Mucosa of rectum (tissue), 2 donors: ENCODE measurements around the gene MSANTD4.

Experiments used
- H3K27ac ChIP-seq, 2 donors: one replicate each; pipeline ENCODE4 v1.7.0; 2013; ENCODE audit warnings: inconsistent platforms in 2 of 2, low read depth in 2 of 2, low read length in 2 of 2
- H3K27me3 ChIP-seq, 2 donors: one replicate each; pipeline ENCODE4 v1.7.0; 2013; ENCODE audit warnings: low read length in 2 of 2; ENCODE audit not compliant: control insufficient read depth in 2 of 2, insufficient read depth in 2 of 2
- H3K36me3 ChIP-seq, 2 donors: one replicate each; pipeline ENCODE4 v1.7.0; 2013; ENCODE audit warnings: low read length in 2 of 2; ENCODE audit not compliant: control insufficient read depth in 2 of 2, insufficient read depth in 2 of 2
- H3K4me1 ChIP-seq, 2 donors: one replicate each; pipeline ENCODE4 v1.7.0; 2013; ENCODE audit warnings: low read length in 2 of 2, mild to moderate bottlenecking in 1 of 2; ENCODE audit not compliant: control insufficient read depth in 2 of 2, insufficient read depth in 2 of 2
- H3K4me3 ChIP-seq, 2 donors: one replicate each; pipeline ENCODE4 v1.7.0; 2013; ENCODE audit warnings: low read length in 2 of 2
- H3K9ac ChIP-seq, 2 donors: one replicate each; pipeline ENCODE4 v1.7.0; 2013; ENCODE audit warnings: low read length in 2 of 2, low read depth in 1 of 2, mild to moderate bottlenecking in 1 of 2
- H3K9me3 ChIP-seq, 2 donors: one replicate each; pipeline ENCODE4 v1.7.0; 2013; ENCODE audit warnings: low read length in 2 of 2; ENCODE audit not compliant: control insufficient read depth in 2 of 2
- donor health status: healthy.
- donor health status: Normal muscosa, but diverticular disease.

MSANTD4 gene

DNA sequence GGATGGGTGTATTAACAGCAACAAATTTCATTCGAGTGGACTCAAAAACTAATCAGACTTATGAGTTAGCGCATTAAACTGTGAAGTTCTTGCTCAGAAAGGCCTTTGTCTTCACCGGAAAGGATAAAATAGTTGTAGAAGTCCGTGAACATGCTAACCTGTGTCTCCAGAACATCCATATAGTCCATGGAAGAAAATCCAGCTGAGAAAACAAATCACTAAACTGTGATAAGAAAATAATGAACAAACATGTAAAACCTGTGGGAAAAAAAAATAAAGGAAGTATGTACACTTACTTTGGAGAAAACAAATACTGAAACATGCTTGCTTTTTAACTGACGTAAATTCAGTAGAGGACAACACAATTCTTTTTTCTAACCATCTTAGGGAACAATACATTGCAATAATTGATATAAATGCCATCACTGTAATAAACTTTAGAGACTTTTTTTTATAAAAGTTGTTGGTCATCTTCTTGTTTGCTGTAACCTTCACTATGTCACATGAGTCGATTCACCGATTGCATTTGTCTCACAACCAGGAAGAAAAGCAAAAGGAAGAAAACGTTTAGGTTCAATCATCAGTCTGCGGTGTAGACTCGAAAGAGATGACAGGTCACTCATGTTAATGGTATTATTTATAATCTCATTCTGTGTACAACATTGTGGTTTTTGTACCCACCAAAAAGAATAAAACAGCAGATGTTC, 41.9 kb downstream of the MSANTD4 start:
- H3K9me3 ChIP-seq = no peaks in the 10 kb centered on the region
- no peak overlapping the region for H3K4me3 ChIP-seq
- H3K4me1 ChIP-seq = no peaks in the 10 kb centered on the region
- no peaks in the 10 kb centered on the region for H3K36me3 ChIP-seq
- no peak overlapping the region for H3K9ac ChIP-seq
- no peaks in the 10 kb centered on the region for H3K27me3 ChIP-seq
- no peak overlapping the region for H3K27ac ChIP-seq

- Histone ChIP-seq H3K36me3 (no peaks in the 10 kb centered on the region), H3K4me3 (no peak overlapping the region), H3K9ac (no peak overlapping the region), H3K27ac (no peak overlapping the region), H3K4me1 (no peaks in the 10 kb centered on the region), H3K27me3 (no peaks in the 10 kb centered on the region), H3K9me3 (no peaks in the 10 kb centered on the region)
Measured at GRCh38 chr11:105975128-105975527, 46.9 kb downstream of the MSANTD4 start.

DNA sequence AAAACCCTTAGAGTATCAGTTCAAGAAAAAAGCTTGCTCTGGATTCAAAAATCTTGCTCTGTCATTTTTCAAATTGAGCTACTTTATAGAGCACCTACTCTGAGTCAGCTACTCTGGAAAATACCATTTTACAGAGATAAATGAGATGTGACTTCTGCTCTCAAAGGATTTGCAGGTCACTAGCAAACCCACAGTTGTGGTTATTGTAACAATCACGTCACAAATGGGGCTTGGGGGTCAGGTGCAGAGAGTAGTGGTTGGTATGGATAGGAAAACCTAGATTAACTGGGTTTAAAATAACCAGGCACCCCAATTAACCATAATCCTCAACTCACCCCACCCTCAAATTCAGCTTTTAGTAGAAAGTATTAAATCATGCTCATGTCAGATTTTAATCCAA, 52.3 kb downstream of the MSANTD4 start:
- Histone ChIP-seq H3K27ac (no peak overlapping the region), H3K4me1 (no peaks in the 10 kb centered on the region), H3K4me3 (no peak overlapping the region), H3K9me3 (no peaks in the 10 kb centered on the region), H3K36me3 (no peaks in the 10 kb centered on the region), H3K9ac (no peak overlapping the region), H3K27me3 (no peaks in the 10 kb centered on the region)

GRCh38 chr11:105968021-105968697, 53.9 kb downstream of the MSANTD4 start:
- Histone ChIP-seq H3K4me3 (no peak overlapping the region), H3K4me1 (no peaks in the 10 kb centered on the region), H3K27ac (no peak overlapping the region), H3K27me3 (no peaks in the 10 kb centered on the region), H3K9me3 (no peaks in the 10 kb centered on the region), H3K36me3 (no peaks in the 10 kb centered on the region), H3K9ac (no peak overlapping the region)

DNA sequence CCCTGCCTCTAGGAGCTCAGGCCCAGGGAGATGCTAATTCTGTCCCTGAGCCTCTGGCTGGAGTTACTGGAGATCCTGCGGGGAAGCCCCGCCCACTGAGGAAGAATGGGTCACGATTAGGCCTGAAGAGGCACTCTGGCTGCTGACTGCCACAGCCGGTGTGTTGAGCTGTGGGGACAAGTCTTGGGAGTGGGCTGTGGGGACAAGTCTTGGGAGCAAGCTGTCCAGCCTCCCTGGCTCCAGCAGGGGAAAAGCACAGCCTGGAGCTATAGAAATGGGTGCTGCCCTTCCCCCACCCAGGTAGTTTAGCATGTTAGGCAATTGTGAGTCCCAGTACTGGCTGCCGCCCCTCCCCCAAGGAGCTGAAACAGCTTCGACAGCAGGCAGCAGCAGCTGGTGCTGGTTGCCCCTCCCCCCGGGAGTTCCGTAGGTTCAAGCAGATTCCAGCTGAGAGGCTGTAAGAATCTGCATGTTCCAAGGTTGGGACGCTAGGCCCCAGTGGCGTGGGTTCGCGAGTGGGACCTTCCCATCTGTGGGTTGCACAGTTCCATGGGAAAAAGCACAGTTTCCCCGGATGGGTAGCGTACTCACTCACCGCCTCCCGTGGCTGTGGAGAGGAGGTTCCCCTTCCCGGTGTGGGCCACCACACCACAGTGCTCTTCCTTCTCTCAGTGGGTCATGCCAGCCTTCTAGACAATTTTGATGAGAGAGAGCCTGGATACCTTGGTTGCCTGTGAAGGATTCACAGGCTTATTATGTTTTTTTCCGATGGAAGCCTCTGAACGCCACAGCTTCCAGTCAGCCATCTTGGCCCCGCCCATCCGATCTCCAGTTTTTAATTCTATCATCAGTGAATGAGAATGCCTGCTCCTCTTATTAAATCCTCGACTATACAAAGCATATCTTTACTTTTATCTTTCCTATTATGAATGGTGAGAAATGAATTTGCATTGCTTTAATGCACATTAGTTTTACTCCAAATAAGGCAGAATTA, 61.5 kb downstream of the MSANTD4 start:
- H3K9ac ChIP-seq = no peak overlapping the region
- H3K9me3 ChIP-seq = no peaks in the 10 kb centered on the region
- H3K4me3 ChIP-seq = no peak overlapping the region
- no peaks in the 10 kb centered on the region for H3K27me3 ChIP-seq
- no peak overlapping the region for H3K27ac ChIP-seq
- no peaks in the 10 kb centered on the region for H3K4me1 ChIP-seq
- no peaks in the 10 kb centered on the region for H3K36me3 ChIP-seq
